HUES64 (cell line): ENCODE data around the gene USP26.
"Not testable (repeated sequence)": the region's sequence is repeated elsewhere in the genome, so short reads cannot be mapped to it uniquely, and the experiment has no call there.

Experiments used
- H3K27ac ChIP-seq: 2 replicates; pipeline ENCODE4 v1.7.0; 2013; ENCODE audit warnings: low read depth, low read length, inconsistent platforms
- H3K27me3 ChIP-seq: 2 replicates; pipeline ENCODE4 v1.6.1; 2013; ENCODE audit warnings: mild to moderate bottlenecking, low read length; ENCODE audit not compliant: insufficient read depth
- H3K36me3 ChIP-seq: 2 replicates; pipeline ENCODE4 v1.6.1; 2013; ENCODE audit warnings: mild to moderate bottlenecking, low read length; ENCODE audit not compliant: insufficient read depth
- H3K4me1 ChIP-seq: 2 replicates; pipeline ENCODE4 v1.6.1; 2013; ENCODE audit warnings: mild to moderate bottlenecking, low read length, moderate library complexity; ENCODE audit not compliant: insufficient read depth
- H3K4me3 ChIP-seq: 2 replicates; pipeline ENCODE4 v1.5.1; 2013; ENCODE audit warnings: mild to moderate bottlenecking, low read length, moderate library complexity
- H3K9ac ChIP-seq: 2 replicates; pipeline ENCODE4 v1.6.1; 2013; ENCODE audit warnings: mild to moderate bottlenecking, low read depth, low read length
- H3K9me3 ChIP-seq: 2 replicates; pipeline ENCODE4 v1.6.1; 2013; ENCODE audit warnings: low read depth, low read length; ENCODE audit not compliant: insufficient read depth
- WGBS: fragments of 150-250, 120-280 bp; methylation state at CpG from one replicate; pipeline ENCODE4 v1.1.7; 2013; ENCODE audit warnings: missing lambda C conversion rate; 5-methylcytosine and 5-hydroxymethylcytosine counted together

USP26 gene

GRCh38 chrX:133018229-133018628, 78.7 kb downstream of the USP26 start:
- WGBS: 99% methylated on average over 3 of the region's 3 CpGs
- H3K4me1 ChIP-seq: no peaks in the 10 kb centered on the region
- no peak overlapping the region for H3K4me3 ChIP-seq
- H3K9ac ChIP-seq: no peak overlapping the region
- H3K27ac ChIP-seq: no peak overlapping the region
- no peaks in the 10 kb centered on the region for H3K36me3 ChIP-seq
- no peaks in the 10 kb centered on the region for H3K27me3 ChIP-seq
- no peaks in the 10 kb centered on the region for H3K9me3 ChIP-seq

GRCh38 chrX:133007458-133007857, 89.5 kb downstream of the USP26 start:
- H3K9ac ChIP-seq: no peak overlapping the region
- no peaks in the 10 kb centered on the region for H3K27me3 ChIP-seq
- H3K4me3 ChIP-seq: no peak overlapping the region
- H3K27ac ChIP-seq: no peak overlapping the region
- peaks cover 7% of the 10 kb centered on the region for H3K9me3 ChIP-seq
- H3K36me3 ChIP-seq: no peaks in the 10 kb centered on the region
- WGBS: 94% methylated on average over 3 of the region's 3 CpGs
- no peaks in the 10 kb centered on the region for H3K4me1 ChIP-seq

DNA sequence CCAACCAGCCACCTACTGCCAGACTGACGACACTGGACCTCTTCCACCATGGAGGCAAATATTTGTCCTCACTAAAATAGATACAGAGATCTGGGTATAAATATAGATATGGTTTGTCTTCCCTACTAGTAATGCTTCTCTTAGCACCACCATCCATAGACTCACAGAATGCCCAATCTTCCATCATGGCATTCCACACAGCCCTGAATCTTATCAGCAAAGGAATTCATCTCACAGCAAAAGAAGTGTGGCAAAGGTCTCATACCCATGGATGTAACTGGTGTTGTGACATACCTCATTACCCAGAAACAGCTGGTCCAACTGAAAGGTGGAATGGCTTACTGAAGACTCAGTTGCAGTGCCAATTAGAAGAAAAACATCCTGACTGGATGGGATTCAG, 91.3 kb downstream of the USP26 start:
- no CpG with 5 or more reads among the region's 1 CpG for WGBS
- no peaks in the 10 kb centered on the region for H3K27me3 ChIP-seq
- no peak overlapping the region for H3K9ac ChIP-seq
- peaks cover 7% of the 10 kb centered on the region for H3K9me3 ChIP-seq
- H3K27ac ChIP-seq: no peak overlapping the region
- H3K4me1 ChIP-seq: no peaks in the 10 kb centered on the region
- no peak overlapping the region for H3K4me3 ChIP-seq
- H3K36me3 ChIP-seq: no peaks in the 10 kb centered on the region

GRCh38 chrX:133005042-133005441, 91.9 kb downstream of the USP26 start:
- no peak overlapping the region for H3K4me3 ChIP-seq
- H3K4me1 ChIP-seq: no peaks in the 10 kb centered on the region
- H3K27ac ChIP-seq: no peak overlapping the region
- H3K27me3 ChIP-seq: no peaks in the 10 kb centered on the region
- no peak overlapping the region for H3K9ac ChIP-seq
- 43% methylated on average over 2 of the region's 2 CpGs for WGBS
- peaks cover 7% of the 10 kb centered on the region for H3K9me3 ChIP-seq
- no peaks in the 10 kb centered on the region for H3K36me3 ChIP-seq

- Histone ChIP-seq H3K27ac (no peak overlapping the region), H3K27me3 (no peaks in the 10 kb centered on the region), H3K4me1 (no peaks in the 10 kb centered on the region), H3K36me3 (no peaks in the 10 kb centered on the region), H3K4me3 (no peak overlapping the region), H3K9me3 (no peaks in the 10 kb centered on the region), H3K9ac (no peak overlapping the region)
- 73% methylated on average over 1 of the region's 1 CpG for WGBS
Measured at GRCh38 chrX:132999209-132999608, 97.7 kb downstream of the USP26 start.

DNA sequence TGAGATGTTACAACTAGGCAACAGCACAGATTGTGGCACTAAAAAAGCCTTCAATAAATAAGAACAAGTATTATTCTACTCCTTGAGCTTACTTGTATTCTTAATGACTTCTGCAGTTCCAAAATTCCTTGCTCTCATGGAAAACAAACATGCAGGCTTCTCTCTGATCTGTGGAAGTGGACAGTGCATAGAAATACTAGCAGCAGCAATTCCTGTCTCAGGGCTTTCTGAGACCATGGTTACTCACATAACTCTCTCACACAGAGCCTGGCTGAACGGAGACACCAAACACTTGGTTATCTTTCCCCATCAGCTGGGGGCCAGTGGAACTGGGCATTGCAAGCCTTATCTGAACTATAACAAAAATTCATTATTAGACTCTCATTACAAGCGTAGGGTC, 106.1 kb downstream of the USP26 start:
- 88% methylated on average over 2 of the region's 2 CpGs for WGBS
- no peaks in the 10 kb centered on the region for H3K27me3 ChIP-seq

DNA sequence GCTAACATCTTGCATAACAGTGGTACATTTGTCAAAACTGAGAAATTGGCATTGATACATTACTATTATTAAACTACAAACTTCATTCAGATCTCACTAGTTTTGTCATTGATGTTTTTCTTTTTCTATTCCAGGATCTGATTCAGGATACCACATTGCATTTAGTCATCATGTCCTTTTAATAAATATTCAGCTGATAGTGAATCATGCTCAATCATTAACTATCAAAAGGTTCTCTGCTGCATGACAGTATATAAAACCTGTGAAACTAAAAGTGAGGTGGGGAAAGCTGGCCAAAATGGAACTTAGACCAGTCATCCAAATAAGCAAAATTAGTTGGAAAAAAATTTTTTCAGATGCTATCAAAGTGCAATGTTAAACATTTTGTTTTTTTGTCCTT, 110.4 kb downstream of the USP26 start:
- no peak overlapping the region for H3K9ac ChIP-seq
- no peaks in the 10 kb centered on the region for H3K9me3 ChIP-seq
- 0 out of 2 replicates have a peak, but pooled peaks cover 2% of the 10 kb centered on the region for H3K4me1 ChIP-seq
- no peak overlapping the region for H3K4me3 ChIP-seq
- H3K27ac ChIP-seq: no peak overlapping the region
- no peaks in the 10 kb centered on the region for H3K27me3 ChIP-seq
- H3K36me3 ChIP-seq: no peaks in the 10 kb centered on the region

More for the DNA sequence above, 106.1 kb downstream of the USP26 start:
- H3K4me3 ChIP-seq: no peak overlapping the region
- H3K9me3 ChIP-seq: no peaks in the 10 kb centered on the region
- H3K9ac ChIP-seq: no peak overlapping the region
- no peaks in the 10 kb centered on the region for H3K4me1 ChIP-seq
- H3K36me3 ChIP-seq: no peaks in the 10 kb centered on the region
- H3K27ac ChIP-seq: no peak overlapping the region

GRCh38 chrX:132984058-132984650, 112.8 kb downstream of the USP26 start:
- no peak overlapping the region for H3K9ac ChIP-seq
- no peaks in the 10 kb centered on the region for H3K27me3 ChIP-seq
- H3K9me3 ChIP-seq: no peaks in the 10 kb centered on the region
- 0 out of 2 replicates have a peak, but pooled peaks cover 2% of the 10 kb centered on the region for H3K4me1 ChIP-seq
- H3K4me3 ChIP-seq: no peak overlapping the region
- H3K27ac ChIP-seq: no peak overlapping the region
- WGBS: 91% methylated on average over 6 of the region's 7 CpGs
- H3K36me3 ChIP-seq: no peaks in the 10 kb centered on the region

GRCh38 chrX:132983496-132983895, 113.4 kb downstream of the USP26 start:
- 91% methylated on average over 2 of the region's 2 CpGs for WGBS

GRCh38 chrX:132980035-132980434, 116.9 kb downstream of the USP26 start:
- H3K9ac ChIP-seq, H3K4me1 ChIP-seq, H3K36me3 ChIP-seq, H3K9me3 ChIP-seq, H3K4me3 ChIP-seq, H3K27me3 ChIP-seq, H3K27ac ChIP-seq: not testable (repeated sequence)
- no CpG with 5 or more reads among the region's 2 CpGs for WGBS

More at GRCh38 chrX:132983496-132983895, 113.4 kb downstream of the USP26 start:
- Histone ChIP-seq H3K27ac (no peak overlapping the region), H3K36me3 (no peaks in the 10 kb centered on the region), H3K9me3 (no peaks in the 10 kb centered on the region), H3K27me3 (no peaks in the 10 kb centered on the region), H3K9ac (no peak overlapping the region), H3K4me3 (no peak overlapping the region), H3K4me1 (0 out of 2 replicates have a peak, but pooled peaks cover 2% of the 10 kb centered on the region)
